Astrocyte of the cerebellum (primary cell): ENCODE data around the gene MYMX.

ENCODE experiments used
- DNase-seq: peaks from one replicate; pipeline ENCODE4 v3.0.0-alpha.2; 2011; ENCODE audit warnings: low read depth
- H3K4me3 ChIP-seq: 2 replicates; pipeline ENCODE4 v1.5.1; 2011; ENCODE audit warnings: mild to moderate bottlenecking, low read depth, low read length, moderate library complexity
- in situ Hi-C: cut with HindIII; loops from 2 replicates; pipeline ENCODE4 v1.10.0; 2017; ENCODE audit warnings: low sequenced_read_pairs
- TF ChIP-seq, protein P1 (sequence below): IDR thresholded peaks from 2 replicates; pipeline ENCODE4 v1.5.1; 2012; ENCODE audit warnings: low read length, low read depth, moderate library complexity, mild to moderate bottlenecking; ENCODE audit errors: missing control alignments

MYMX gene

DNA sequence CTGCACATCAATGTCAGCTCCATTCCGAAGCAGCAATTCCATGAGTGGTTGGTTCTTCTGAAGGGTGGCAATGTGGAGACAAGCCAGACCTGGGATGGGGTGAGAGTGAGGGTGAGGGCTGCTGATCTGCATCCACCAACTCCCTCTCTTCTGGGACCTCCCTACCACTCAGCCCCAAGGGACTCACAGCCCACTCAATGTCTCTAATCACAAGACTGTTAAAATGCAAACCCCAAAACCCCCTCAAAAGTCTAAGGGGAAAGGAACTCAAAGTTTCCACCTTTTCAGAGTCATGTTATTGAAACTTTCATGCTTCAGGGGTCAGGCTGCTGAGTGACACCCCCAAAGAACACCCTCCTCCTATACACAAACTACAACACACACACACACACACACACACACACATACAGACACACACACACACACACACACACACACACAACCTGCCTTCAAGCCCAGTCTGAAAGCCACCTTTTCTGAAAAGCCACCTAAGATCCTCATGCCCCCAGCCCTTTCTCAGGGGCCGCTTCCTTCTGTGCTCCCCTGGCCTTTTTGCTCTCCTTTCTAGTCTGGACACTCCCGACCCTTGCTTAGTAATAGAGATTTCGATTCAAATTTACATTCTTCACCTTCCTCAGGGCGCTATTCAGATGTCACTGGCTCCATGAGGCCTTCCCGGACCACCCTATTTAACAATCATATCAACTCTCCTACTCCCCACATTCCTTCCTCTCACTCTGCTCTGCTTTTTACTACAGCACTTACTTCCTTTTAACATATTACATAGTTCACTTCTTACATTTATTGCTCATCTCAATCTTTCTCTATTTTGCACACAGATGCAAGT is 43.9 kb downstream of the MYMX start:
- DNase-seq: no peak
- in situ Hi-C loops: no loop called here
- TF ChIP-seq, protein P1, sequence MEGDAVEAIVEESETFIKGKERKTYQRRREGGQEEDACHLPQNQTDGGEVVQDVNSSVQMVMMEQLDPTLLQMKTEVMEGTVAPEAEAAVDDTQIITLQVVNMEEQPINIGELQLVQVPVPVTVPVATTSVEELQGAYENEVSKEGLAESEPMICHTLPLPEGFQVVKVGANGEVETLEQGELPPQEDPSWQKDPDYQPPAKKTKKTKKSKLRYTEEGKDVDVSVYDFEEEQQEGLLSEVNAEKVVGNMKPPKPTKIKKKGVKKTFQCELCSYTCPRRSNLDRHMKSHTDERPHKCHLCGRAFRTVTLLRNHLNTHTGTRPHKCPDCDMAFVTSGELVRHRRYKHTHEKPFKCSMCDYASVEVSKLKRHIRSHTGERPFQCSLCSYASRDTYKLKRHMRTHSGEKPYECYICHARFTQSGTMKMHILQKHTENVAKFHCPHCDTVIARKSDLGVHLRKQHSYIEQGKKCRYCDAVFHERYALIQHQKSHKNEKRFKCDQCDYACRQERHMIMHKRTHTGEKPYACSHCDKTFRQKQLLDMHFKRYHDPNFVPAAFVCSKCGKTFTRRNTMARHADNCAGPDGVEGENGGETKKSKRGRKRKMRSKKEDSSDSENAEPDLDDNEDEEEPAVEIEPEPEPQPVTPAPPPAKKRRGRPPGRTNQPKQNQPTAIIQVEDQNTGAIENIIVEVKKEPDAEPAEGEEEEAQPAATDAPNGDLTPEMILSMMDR: no peak
- H3K4me3 ChIP-seq: no peak overlapping the region

DNA sequence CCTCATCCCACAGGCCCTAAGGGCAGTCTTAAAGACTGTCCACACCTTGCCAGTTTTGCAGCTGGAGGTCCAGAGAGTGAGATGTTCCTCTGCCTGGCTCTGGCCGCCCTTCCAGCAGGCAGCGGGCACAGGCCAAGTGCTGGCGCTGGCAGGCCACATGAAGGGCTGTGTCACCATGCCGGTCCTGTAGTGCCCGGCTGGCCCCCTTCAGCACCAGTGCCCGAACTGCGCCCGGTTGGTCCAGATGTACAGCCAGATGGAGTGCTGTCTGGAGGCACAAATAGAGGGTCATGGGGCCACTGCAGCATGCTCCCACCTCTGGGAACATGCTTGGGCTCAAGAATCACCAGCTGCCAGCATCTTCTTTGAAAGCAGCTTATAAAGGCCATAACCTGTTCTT is 44.9 kb downstream of the MYMX start:
- in situ Hi-C loops: no loop called here
- no peak for DNase-seq
- TF ChIP-seq, protein P1: no peak
- no peak overlapping the region for H3K4me3 ChIP-seq

DNA sequence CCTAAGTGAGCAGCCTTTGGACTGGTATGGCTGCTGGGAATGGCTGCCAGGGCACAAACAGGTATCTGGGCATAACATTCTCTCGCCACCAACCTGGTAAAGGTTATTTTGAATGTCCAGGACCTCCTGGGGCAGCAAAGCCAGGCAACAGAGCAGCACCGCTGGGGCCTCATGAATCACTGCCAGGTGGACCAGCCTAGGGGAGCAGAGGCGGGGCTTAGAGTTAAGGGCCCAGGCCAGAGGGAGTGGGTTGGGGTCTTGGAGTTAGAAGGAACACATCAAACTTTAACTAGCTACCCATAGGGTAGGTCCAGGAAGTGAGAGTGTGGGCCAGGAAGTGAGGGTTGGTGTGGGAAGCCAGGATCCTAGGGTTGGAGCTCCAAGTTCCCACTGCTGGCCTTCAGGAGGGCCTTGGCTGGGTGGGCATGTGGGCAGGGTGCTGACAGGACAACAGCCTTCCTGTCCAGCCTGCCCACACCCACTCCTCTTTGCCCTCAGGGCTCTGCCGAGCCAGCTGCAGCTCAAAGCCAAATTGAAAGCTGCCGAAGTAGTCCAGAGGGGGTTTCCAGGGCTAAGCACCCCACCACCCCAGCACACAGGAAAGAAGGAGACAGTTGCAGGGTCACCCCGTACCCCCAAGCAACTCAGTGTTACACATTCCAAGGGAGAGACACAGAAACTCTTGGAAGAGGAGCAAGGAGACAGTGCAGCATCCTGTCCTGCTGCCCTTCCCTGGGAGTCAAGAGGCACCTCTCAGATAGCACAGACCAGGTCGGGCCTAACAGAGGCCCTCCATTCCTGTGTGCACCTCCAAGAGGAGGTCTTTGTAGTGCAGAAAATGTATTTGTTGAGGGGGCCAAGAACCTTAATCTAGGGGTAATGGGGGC is 46.0 kb downstream of the MYMX start:
- in situ Hi-C loops: no loop called here
- TF ChIP-seq, protein P1: no peak
- DNase-seq: no peak
- H3K4me3 ChIP-seq: no peak overlapping the region

DNA sequence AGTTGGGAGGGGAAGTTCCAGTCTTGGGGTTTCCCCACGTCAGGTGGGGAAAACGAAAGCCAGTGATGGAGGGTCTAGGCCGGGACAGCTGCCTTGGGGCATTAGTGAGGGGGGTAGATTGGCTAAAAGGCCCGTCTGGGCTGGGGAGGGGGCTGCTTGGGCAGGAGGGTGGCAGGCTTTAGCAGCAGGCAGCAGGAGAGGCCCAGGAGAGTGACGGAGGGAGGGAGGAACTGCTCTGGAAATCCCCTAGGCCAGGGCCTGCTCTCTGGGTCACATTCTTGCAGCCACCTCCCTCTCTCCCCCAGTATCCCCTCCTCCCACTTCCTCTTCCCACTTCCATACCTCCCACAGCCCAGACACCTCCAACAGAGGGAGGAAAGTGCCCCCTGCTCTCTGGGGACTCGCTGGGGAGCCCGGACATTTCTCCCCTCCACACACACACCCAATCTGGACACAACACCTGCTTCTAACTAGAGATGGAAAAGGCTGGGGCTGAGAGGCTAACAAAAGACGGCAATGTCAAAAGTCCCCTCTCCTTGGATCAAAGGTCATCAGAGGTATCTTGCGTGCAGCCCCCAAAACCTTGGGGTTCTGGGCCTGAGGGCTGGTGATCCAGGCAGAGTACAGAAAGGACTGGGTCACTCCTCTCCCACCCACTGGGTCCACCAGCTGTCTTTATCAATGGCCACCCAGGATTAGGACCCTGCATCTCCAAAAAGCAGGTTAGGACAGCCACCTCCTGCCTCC is 46.8 kb downstream of the MYMX start:
- TF ChIP-seq, protein P1: no peak
- peak overlapping the region; percentile 68 for H3K4me3 ChIP-seq
- no peak for DNase-seq
- in situ Hi-C loops: no loop called here

DNA sequence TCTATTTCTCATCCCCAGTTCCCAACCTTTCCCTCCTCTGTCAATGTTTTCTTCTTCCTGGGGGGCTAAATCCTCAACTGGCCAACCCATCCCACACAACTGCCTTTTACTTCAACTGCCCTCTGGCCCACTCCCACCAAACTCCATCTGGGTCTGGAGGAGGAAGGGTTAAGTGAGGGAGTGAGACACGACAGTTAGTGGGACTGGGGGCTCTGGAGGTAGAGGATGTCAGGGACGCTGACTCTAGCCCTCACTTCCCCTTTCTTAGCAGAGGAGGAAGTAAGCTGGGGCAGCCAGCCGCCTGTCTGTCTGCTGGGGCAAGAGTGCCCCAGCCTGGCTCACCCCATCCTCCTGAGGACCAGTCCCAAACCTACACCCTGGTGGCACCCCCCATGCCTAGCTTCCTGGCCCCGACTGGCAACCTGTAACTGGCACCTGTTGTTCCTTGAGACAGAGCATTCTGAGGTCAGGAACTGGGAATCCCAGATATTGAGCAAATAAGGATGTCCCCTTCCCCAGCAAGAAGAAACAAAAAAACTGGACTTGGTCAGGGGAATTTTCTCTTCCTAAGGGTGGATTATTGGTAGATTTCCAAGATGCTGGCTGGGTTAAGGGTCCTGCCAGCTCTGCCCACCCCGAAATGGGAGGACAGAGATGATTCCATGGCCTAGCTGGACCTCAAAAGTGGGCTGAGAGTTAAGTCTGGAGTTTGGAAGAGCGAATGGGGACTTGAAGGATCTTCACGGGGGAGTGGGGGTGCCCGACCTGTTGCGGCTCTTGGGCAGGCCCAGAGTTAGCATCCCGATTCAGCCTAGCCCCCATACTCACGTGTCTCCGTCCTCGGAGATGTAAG is 47.7 kb downstream of the MYMX start:
- DNase-seq: no peak
- TF ChIP-seq, protein P1: no peak
- in situ Hi-C loops: no loop called here
- H3K4me3 ChIP-seq: peak overlapping the region; percentile 68
